ENCODE data around the gene FYTTD1.

GRCh38 chr3:197718891-197719290 lies 30.8 kb upstream of the FYTTD1 start:
- TF ChIP-seq, protein P1, sequence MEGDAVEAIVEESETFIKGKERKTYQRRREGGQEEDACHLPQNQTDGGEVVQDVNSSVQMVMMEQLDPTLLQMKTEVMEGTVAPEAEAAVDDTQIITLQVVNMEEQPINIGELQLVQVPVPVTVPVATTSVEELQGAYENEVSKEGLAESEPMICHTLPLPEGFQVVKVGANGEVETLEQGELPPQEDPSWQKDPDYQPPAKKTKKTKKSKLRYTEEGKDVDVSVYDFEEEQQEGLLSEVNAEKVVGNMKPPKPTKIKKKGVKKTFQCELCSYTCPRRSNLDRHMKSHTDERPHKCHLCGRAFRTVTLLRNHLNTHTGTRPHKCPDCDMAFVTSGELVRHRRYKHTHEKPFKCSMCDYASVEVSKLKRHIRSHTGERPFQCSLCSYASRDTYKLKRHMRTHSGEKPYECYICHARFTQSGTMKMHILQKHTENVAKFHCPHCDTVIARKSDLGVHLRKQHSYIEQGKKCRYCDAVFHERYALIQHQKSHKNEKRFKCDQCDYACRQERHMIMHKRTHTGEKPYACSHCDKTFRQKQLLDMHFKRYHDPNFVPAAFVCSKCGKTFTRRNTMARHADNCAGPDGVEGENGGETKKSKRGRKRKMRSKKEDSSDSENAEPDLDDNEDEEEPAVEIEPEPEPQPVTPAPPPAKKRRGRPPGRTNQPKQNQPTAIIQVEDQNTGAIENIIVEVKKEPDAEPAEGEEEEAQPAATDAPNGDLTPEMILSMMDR (conservative IDR thresholded peaks at IDR 0.05 in 1 of 2, IDR thresholded peaks at IDR 0.05 in 1 of 2; ENCODE audit: extremely low read depth in 1 of 2, insufficient read depth in 1 of 2, low read depth in 1 of 2, low read length in 2 of 2), result no peak
- TF ChIP-seq EZH2 (IDR thresholded peaks at IDR 0.05; ENCODE audit: borderline replicate concordance, low read length), result no peak
